Left colon (tissue), 2 donors: ENCODE data around the gene RAD51B. TPM values are rescaled to one million over a fixed set of nuclear protein-coding genes. Genes with fewer than 3 reads are reported as not detected.

ENCODE experiments used
- ATAC-seq: fragments of 200-7000 bp; cut with Tn5 transposase; one replicate; pipeline ENCODE4 v1.9.1; 2020; ENCODE audit warnings: mild to moderate bottlenecking, moderate library complexity
- DNase-seq, 2 donors: peaks; one replicate each; pipeline ENCODE4 v3.0.0-alpha.2; 2020
- intact Hi-C, 2 donors: fragments of 100-400 bp; cut with DNase I in 1 of 2; cut with micrococcal nuclease in 1 of 2; formaldehyde crosslinking; loops; one replicate each; pipeline versions ENCODE4 v1.11.2 to v1.14.0; 2022; cut with DNase I, micrococcal nuclease
- total RNA-seq, 2 donors: library from RNA; stranded (reverse); fragmentation: NEBNext Ultra II Directional; extraction: Animal tissue kit (Norgen Biotek cat#: 25700); gene quantifications; one replicate each; pipeline ENCODE4 v1.2.1, GENCODE V29; 2021
- donor health status: DM: no; HTN: no; CAD: no.
- donor health status: DM: yes; HTN: yes; CAD: no.

RAD51B gene
- total RNA-seq, 2 donors from 2014 or later = 13.7 to 16.8 TPM

GRCh38 chr14:68441542-68441941 lies 622.0 kb downstream of the RAD51B start:
- ATAC-seq (no peak), DNase-seq (no peak)
- intact Hi-C loops = no loop called here

- intact Hi-C loops = no loop called here
- ATAC-seq (no peak), DNase-seq (no peak)
These were observed 623.5 kb downstream of the RAD51B start for GRCh38 chr14:68442828-68443629.

GRCh38 chr14:68444449-68445168 lies 625.0 kb downstream of the RAD51B start:
- ATAC-seq (no peak), DNase-seq (no peak)

DNA sequence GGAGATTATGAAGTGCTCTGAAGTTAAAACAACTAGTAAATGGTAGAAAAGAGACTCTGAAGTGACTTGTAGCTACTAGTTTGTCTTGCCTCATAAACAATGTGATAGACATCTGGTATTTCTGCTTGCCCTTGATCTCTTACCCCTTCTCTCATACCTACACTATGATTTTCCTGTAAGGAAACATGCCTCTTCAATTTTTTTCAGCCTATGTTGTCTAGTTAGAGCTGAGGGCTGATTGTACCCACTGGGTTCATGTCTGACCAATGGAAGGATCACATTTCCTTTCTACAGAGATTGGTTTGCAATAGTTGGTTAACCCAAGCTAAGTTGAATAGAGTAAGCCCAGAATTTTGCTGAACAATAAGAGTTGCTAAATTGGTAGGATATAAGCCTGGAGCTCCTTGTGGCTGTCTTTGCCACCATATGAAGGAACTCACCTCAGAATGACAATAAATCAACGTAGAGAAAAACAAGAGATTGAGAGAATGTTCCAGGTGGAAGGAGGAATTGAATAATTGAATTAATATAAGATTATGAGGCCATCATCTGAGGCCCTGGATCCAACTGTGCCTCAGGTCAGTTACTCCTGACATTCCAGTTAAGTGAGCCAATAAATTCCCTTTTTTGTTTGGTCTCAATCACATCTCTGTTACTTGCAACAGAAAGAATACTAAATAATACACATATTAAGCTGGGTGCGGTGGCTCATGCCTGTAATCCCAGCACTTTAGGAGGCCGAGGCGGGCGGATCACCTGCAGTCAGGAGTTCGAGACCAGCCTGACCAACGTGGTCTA lies 626.9 kb downstream of the RAD51B start:
- ATAC-seq (no peak), DNase-seq (no peak)
- intact Hi-C loops = no loop called here

More at GRCh38 chr14:68444449-68445168, 625.0 kb downstream of the RAD51B start:
- intact Hi-C loops = no loop called here

GRCh38 chr14:68447581-68448251 lies 628.1 kb downstream of the RAD51B start:
- no peak for ATAC-seq
- DNase-seq = no peak
- intact Hi-C loops = no loop called here

DNA sequence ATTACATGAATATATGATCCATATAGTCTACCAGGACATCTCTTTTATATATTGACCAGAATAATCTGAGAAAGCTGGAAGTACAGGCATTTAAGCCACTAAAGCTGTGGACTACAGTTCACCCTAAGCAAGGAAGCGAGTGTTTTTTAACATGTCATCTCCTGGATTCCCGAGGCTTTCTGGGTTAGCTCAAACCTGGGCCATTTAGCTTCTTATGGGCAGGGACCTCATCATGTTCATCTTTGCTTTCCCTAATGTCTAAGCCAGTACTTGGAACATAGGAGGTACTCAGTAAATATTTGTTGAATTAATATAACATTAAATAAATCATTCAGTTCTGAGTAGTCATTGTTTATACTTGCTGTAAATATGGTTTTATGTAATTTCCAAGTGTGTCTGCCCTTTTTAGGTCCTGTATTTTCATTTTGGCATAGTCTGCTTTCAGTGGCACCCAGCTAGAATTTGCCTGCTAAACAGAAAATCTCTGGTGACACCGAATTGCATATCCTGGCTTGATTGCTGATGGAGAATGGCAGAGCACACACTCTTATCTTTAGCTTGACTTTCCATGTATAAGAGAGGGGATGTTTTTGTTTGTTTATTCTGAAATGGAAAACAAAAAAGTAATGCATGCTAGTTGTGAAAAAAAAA lies 628.8 kb downstream of the RAD51B start:
- intact Hi-C loops = no loop called here
- no peak for DNase-seq
- ATAC-seq = no peak

DNA sequence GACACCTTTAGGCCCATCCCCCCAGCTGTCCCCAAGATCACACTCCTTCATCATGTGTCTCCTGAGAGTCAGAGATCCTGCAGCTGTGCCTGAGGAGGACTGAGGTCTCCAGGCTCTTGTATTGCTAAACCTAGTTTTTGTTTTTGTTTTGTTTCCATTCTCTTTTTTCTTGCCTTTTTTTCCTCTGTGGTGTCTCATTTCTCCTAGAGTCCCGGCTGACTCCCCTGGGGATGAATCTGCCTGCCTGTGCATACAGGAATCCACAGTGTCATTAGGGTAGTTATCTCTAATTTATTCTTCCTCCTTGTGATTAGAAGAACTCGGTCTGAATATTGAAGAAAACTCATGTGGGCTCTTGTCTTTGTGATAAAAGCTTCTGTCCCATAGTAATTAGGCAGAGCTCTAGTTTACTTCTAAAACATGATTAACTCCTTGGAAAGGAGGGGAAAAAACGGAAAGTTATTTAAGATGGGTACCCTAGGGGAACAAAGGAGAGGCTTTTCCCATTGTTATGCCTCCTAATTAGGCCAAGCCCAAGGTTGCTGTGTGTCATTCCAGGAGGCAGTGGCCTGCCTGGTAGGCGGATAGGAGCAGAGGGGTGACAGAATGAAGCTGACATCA lies 630.1 kb downstream of the RAD51B start:
- no peak for ATAC-seq
- DNase-seq = no peak
- intact Hi-C loops = no loop called here

DNA sequence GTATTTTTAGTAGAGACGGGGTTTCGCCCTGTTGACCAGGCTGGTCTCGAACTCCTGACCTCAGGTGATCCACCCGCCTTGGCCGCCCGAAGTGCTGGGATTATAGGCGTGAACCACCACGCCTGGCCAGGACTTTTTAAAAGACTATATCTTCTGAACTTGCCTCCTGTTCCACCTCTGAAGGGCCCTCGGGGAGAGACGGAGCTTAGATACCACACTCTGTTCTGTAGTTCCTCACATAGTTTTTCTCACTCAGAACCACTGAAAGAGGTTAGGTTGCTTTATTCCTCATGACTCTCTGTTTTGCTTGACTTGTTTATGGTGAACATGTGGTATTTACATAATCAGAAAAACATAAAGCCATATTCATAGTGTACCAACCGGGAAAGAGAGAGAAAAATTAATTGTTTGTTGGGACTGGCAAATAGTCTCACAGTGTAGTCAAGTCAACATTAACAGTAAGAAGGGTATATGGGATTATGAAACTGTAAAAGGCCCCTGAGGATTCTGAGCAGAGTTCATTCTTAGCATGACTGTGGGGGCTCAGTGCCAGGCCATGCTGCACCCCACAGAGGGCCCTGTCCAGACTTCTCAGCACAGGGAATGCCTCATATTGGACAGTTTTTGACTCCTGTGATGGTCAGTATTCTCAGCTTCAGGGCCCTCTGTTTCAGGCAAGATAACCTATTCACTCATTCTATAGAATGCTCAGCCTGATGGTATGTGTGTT lies 631.0 kb downstream of the RAD51B start:
- DNase-seq (no peak), ATAC-seq (no peak)
- intact Hi-C loops = no loop called here

DNA sequence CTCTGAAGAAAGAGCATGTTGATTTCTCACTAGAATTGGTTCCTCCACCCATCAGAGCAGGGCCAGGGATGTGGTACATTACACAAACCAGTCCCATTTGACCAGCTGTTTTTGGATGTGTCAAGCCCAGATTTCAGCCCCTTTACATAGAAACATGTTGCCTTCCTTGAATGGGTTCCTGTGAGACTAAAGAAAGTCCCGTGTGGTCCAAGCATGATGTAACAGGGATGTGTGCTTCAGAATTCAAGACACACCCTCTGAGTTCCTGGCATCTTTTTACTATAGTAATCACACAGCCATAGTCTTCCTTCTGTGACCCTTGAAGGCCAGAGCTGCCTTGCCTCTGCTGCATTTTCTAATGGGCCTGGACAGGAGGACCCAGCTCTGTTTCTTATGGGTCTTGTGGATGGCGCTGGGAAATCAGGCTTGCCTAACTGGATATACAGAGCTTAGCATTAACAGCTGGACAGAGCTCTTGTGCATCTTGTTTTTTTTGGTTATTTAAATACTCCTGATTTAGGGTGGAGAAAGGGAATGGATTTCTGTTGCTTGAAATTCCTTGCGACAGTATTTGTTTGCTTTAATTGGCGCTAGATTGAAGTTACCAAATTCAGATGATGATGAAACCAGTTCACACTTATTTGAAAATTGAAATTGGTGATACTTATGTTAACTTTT lies 632.3 kb downstream of the RAD51B start:
- no peak for ATAC-seq
- intact Hi-C loops = no loop called here
- DNase-seq = no peak

GRCh38 chr14:68458253-68458652 lies 638.7 kb downstream of the RAD51B start:
- DNase-seq = no peak
- no peak for ATAC-seq
- intact Hi-C loops = no loop called here

DNA sequence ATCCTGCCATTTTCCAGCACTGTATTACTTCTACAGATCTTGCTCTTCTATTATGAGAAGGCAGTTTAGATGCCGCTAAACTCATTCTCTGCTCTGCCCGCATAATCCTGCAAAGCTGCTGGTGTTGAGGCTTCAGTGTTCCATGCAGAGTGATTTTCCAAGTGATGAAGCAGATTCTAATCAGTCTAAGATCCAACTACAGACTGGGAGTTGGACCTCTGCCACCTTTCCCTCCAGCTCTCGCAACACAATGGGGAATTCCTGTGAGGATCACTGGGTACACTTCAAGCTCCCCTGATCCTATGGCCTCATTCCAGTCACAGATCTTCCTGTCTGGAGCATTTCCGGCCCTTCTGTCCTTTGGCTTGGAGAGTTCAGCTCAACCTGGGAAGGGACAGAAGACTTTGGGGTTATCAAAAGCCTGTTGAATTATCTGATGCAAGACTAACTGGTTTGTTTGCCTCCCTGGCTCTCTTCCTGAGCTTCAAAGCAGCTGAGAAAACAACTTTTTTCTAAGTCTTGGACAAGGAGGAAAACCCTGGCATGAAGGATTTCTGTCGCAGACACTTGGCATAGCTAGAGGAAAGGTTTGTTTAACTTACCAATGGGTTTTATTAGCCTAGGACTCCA lies 639.4 kb downstream of the RAD51B start:
- intact Hi-C loops = no loop called here
- peak; percentile 51 to 59 for DNase-seq
- ATAC-seq = peak; percentile 90

- ATAC-seq = peak; percentile 8
These were observed 640.0 kb downstream of the RAD51B start for GRCh38 chr14:68459480-68460136.

DNA sequence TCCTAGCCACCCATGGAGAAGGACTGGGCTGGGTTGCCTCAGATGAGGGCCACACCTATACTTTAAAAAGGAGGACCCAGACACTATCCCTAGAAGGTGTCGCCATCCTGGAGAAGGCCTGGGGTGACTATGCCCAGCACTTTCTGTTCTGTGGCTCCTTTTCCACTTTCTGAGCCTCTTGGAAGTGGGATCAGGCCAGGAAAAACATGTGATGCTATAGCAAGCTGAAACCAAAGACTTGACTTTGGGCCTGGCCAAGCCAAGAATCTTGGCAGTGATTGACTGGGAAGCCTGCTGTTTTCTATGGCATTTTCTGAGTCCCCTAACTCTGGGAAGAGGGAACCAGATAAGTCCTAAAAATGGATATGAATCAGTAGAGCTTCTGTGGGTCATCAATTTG lies 641.0 kb downstream of the RAD51B start:
- intact Hi-C loops = no loop called here
- DNase-seq (no peak), ATAC-seq (no peak)

More at GRCh38 chr14:68459480-68460136, 640.0 kb downstream of the RAD51B start:
- intact Hi-C loops = no loop called here
- DNase-seq = no peak

GRCh38 chr14:68461086-68461485 lies 641.5 kb downstream of the RAD51B start:
- intact Hi-C loops = no loop called here
- ATAC-seq = no peak
- no peak for DNase-seq

DNA sequence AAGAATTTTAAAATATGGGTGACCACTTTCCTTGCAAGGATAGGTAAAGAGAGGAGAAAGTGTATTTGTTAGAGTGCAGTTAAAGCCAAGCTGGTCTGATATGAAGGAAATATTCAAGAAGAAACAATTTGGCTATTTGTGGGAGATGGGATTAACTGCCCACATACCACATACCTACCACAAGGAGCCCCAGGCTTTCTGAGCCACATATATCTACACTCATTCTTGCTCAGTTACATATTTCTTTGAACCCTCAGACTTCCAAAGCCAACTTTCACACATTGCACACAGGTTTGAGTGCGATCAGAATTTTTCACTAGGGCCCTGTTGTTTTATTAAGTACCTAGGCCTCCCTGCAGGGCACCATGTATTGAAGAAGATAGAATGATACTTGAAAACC lies 643.1 kb downstream of the RAD51B start:
- intact Hi-C loops = no loop called here
- ATAC-seq (no peak), DNase-seq (no peak)

DNA sequence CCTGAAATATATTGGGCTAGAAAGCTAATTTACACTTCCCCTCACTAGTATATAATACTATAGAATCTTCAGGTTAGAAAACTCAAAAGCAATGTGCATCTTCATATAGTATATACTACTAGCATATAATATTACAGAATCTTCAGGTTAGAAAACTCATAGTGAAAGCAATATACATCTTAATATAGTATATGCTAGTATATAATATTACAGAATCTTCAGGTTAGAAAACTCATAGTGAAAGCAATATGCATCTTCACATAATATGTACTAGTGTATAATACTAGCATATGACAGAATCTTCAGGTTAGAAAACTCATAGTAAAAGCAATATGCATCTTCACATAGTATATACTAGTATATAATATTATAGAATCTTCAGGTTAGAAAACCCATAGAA lies 643.7 kb downstream of the RAD51B start:
- no peak for ATAC-seq
- intact Hi-C loops = no loop called here
- DNase-seq = no peak
